DMS 273 (cell line): Measurements from ENCODE around the gene EDN1.

Experiments used
- DNase-seq: peaks from one replicate; lab custom pipeline; 2025; ENCODE audit not compliant: unreplicated experiment; lab: John Stamatoyannopoulos, UW

The EDN1 gene

DNA sequence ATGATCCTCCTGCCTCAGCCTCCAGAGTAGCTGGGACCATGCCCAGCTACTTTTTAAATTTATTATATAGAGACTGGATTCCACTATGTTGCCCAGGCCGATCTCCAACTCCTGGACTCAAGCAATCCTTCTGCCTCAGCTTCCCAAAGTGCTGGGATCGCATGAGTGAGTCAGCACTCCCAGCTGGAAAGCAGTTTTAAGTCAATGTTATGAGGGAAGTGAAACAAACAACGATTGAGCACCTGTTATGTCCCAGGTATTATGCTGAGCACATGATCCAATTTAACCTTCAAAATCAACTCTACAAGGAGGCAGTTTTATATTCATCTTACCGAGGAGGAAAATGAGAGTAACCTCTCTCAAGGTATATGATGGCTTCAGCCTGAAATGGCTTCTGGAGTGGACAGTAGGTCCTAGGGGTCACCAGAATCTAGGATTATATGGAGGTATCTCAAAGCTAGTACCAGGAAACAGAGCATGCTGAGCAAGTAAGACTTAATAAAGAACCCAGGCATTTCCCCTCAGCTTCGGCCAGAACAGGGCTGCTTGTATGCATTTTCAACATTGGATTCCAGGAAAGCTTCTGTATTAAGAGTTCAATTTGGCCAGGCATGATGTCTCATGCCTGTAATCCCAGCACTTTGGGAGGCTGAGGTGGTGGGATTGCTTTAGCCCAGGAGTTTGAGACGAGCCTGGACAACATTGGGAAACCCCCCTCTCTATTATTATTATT, 55.0 kb downstream of the EDN1 start:
- no peak for DNase-seq

GRCh38 chr6:12345694-12346058, 55.5 kb downstream of the EDN1 start:
- DNase-seq: no peak
